ENCODE data around the gene DNAJB2.
A peak's percentile ranks its signal among the peaks of the same experiment; 100 is the strongest.

The DNAJB2 gene

DNA sequence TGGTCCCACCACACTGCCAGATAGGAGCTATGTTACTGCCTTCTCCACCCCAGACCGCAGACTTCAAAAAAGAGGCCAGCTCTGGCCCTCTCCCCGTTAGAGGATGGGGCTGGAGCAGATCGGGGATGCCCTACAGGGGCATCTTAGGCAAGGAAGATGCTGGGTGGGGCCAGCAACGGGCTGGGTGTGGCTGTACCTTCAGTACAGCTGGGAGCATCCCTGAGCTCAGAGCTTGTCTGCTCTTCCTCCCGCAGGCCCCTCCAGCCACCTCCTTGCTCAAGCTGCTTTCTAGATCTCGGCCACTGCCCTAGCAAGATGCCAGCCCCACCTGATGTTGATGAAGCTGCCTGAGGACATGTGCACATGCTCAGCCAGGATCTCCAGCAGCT is 20.2 kb downstream of the DNAJB2 start:
- Histone ChIP-seq H3K9me3 (replicated peaks; ENCODE audit: insufficient read depth, low read length) (no peaks in the 10 kb centered on the region), H3K27me3 (replicated peaks; ENCODE audit: insufficient read depth, low read length) (peaks cover 45% of the 10 kb centered on the region), H3K27ac (ENCODE audit: low read length) (no peak overlapping the region), H3K4me3 (ENCODE audit: low read length) (no peak overlapping the region), H3K36me3 (replicated peaks; ENCODE audit: insufficient read depth, low read length) (no peaks in the 10 kb centered on the region), H3K9me2 (replicated peaks; ENCODE audit: insufficient read depth, low read length) (no peaks in the 10 kb centered on the region), H3K9ac (ENCODE audit: low read length) (no peak overlapping the region), H4K20me1 (ENCODE audit: insufficient read depth, low read length) (no peaks in the 10 kb centered on the region), H3F3A (ENCODE audit: insufficient read depth, low read length) (peaks cover 10% of the 10 kb centered on the region; the same call in 1 of the 2 replicates), H3K79me2 (ENCODE audit: low read length) (no peaks in the 10 kb centered on the region), H3K4me2 (ENCODE audit: low read depth, low read length) (peak overlapping the region; percentile 15; the same call in 1 of the 2 replicates), H2AFZ (ENCODE audit: low read length) (no peak overlapping the region), H3K4me1 (ENCODE audit: low read length) (peaks cover 21% of the 10 kb centered on the region)
- no peak for TF ChIP-seq EZH2 (optimal IDR thresholded peaks at IDR 0.05; ENCODE audit: low read depth, low read length)
- TF ChIP-seq, protein P1, sequence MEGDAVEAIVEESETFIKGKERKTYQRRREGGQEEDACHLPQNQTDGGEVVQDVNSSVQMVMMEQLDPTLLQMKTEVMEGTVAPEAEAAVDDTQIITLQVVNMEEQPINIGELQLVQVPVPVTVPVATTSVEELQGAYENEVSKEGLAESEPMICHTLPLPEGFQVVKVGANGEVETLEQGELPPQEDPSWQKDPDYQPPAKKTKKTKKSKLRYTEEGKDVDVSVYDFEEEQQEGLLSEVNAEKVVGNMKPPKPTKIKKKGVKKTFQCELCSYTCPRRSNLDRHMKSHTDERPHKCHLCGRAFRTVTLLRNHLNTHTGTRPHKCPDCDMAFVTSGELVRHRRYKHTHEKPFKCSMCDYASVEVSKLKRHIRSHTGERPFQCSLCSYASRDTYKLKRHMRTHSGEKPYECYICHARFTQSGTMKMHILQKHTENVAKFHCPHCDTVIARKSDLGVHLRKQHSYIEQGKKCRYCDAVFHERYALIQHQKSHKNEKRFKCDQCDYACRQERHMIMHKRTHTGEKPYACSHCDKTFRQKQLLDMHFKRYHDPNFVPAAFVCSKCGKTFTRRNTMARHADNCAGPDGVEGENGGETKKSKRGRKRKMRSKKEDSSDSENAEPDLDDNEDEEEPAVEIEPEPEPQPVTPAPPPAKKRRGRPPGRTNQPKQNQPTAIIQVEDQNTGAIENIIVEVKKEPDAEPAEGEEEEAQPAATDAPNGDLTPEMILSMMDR (IDR thresholded peaks at IDR 0.05; ENCODE audit: low read length): no peak
- no peak for TF ChIP-seq EZH2phosphoT487 (IDR thresholded peaks at IDR 0.05; ENCODE audit: low read length)
- DNase-seq: no peak

DNA sequence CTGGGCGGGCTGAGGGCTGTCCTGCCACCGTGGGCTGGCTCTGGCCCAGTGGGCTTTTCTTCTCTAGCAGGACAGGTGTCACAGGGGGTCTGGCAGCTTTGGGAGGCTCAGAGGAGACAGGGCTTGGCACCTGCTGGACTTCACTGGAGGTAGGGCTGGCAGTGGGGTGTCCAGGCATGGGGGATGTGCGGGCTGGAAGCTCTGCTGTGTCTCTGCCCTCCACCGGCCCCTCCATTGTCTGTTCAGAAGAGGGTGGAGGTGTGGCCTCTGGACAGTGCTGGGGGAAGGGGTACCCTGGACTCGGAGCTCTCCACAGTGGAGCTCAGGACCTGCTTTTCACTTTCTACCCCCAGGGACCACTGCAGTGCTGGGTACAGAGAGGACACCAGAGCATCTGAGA is 20.9 kb downstream of the DNAJB2 start:
- Histone ChIP-seq H4K20me1 (ENCODE audit: insufficient read depth, low read length) (no peaks in the 10 kb centered on the region), H3K4me1 (ENCODE audit: low read length) (peaks cover 21% of the 10 kb centered on the region), H3K4me3 (ENCODE audit: low read length) (no peak overlapping the region), H3K79me2 (ENCODE audit: low read length) (no peaks in the 10 kb centered on the region), H3K9me2 (replicated peaks; ENCODE audit: insufficient read depth, low read length) (no peaks in the 10 kb centered on the region), H3K36me3 (replicated peaks; ENCODE audit: insufficient read depth, low read length) (no peaks in the 10 kb centered on the region), H3K9me3 (replicated peaks; ENCODE audit: insufficient read depth, low read length) (no peaks in the 10 kb centered on the region), H3K4me2 (ENCODE audit: low read depth, low read length) (peak overlapping the region; percentile 15; the same call in 1 of the 2 replicates), H3K27ac (ENCODE audit: low read length) (no peak overlapping the region), H2AFZ (ENCODE audit: low read length) (no peak overlapping the region), H3F3A (ENCODE audit: insufficient read depth, low read length) (peaks cover 9% of the 10 kb centered on the region; the same call in 1 of the 2 replicates), H3K9ac (ENCODE audit: low read length) (no peak overlapping the region), H3K27me3 (replicated peaks; ENCODE audit: insufficient read depth, low read length) (peaks cover 52% of the 10 kb centered on the region)
- no peak for DNase-seq
- TF ChIP-seq EZH2 (optimal IDR thresholded peaks at IDR 0.05; ENCODE audit: low read depth, low read length) (no peak), EZH2phosphoT487 (IDR thresholded peaks at IDR 0.05; ENCODE audit: low read length) (no peak)
- TF ChIP-seq, protein P1 (IDR thresholded peaks at IDR 0.05; ENCODE audit: low read length): no peak

DNA sequence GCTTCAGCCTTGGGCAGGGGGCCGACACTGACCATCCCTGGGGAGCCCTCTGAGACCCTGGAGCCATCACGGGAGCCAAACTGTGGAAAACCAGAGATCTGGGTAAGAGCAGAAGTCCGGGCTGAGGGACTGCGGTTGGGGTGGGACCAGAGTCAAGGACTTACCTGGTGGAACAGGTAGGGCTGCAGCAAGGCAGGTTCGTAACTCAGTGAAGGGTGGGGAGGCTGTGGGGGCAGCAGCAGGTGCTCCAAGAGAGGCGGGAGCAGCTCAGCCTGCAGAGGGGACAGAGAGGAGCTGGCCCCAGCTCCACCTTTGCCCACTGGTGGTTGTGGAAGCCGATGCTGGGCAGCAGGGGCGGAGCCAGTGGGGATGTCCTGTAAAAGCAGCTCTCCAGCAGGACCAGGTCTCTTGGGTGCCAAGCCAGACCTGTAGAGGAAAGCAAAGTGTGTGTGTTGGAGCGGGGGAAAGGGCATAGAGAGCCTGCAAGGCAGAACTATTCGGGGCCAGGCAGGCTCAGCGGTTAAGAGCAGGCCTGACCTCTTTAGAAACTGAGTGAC is 23.3 kb downstream of the DNAJB2 start:
- Histone ChIP-seq H3K27ac (ENCODE audit: low read length) (no peak overlapping the region), H3F3A (ENCODE audit: insufficient read depth, low read length) (peaks cover 5% of the 10 kb centered on the region; the same call in 1 of the 2 replicates), H3K9me2 (replicated peaks; ENCODE audit: insufficient read depth, low read length) (no peaks in the 10 kb centered on the region), H3K79me2 (ENCODE audit: low read length) (no peaks in the 10 kb centered on the region), H3K9ac (ENCODE audit: low read length) (no peak overlapping the region), H3K4me3 (ENCODE audit: low read length) (no peak overlapping the region), H3K36me3 (replicated peaks; ENCODE audit: insufficient read depth, low read length) (no peaks in the 10 kb centered on the region), H3K9me3 (replicated peaks; ENCODE audit: insufficient read depth, low read length) (no peaks in the 10 kb centered on the region), H3K4me2 (ENCODE audit: low read depth, low read length) (no peak overlapping the region), H3K4me1 (ENCODE audit: low read length) (peaks cover 16% of the 10 kb centered on the region), H2AFZ (ENCODE audit: low read length) (no peak overlapping the region), H3K27me3 (replicated peaks; ENCODE audit: insufficient read depth, low read length) (peaks cover 68% of the 10 kb centered on the region), H4K20me1 (ENCODE audit: insufficient read depth, low read length) (no peaks in the 10 kb centered on the region)
- TF ChIP-seq EZH2phosphoT487 (IDR thresholded peaks at IDR 0.05; ENCODE audit: low read length) (no peak), EZH2 (optimal IDR thresholded peaks at IDR 0.05; ENCODE audit: low read depth, low read length) (no peak)
- TF ChIP-seq, protein P1 (IDR thresholded peaks at IDR 0.05; ENCODE audit: low read length): no peak
- no peak for DNase-seq
